CD4-positive, CD25-positive, alpha-beta regulatory T cell (primary cell): ENCODE results near the gene OLA1. TPM values are rescaled to one million over a fixed set of nuclear protein-coding genes. Genes with fewer than 3 reads are reported as not detected.

Experiments
- ATAC-seq, 2 donors: fragments of 150-1000 bp; cut with Tn5 transposase; one replicate each; pipeline ENCODE4 v1.10.0; 2021; ENCODE audit warnings: low read depth in 2 of 2, moderate number of reproducible peaks in 2 of 2, moderate library complexity in 1 of 2
- DNase-seq, 3 donors: peaks; one replicate each; pipeline versions ENCODE4 v3.0.0 to v3.0.0-alpha.2; 2012 to 2022; ENCODE audit warnings: mixed read lengths in 1 of 3
- H3K27ac ChIP-seq: one replicate; pipeline ENCODE4 v1.7.0; 2013; ENCODE audit warnings: mild to moderate bottlenecking, low read length; ENCODE audit not compliant: insufficient read depth, poor library complexity, severe bottlenecking
- H3K27me3 ChIP-seq: one replicate; pipeline ENCODE4 v1.7.0; 2013; ENCODE audit warnings: low read length; ENCODE audit not compliant: control insufficient read depth, insufficient read depth
- H3K36me3 ChIP-seq: one replicate; pipeline ENCODE4 v1.7.0; 2013; ENCODE audit warnings: mild to moderate bottlenecking, low read length, moderate library complexity; ENCODE audit not compliant: control insufficient read depth, insufficient read depth
- H3K4me1 ChIP-seq: 2 replicates; pipeline ENCODE4 v1.7.0; 2013; ENCODE audit warnings: mild to moderate bottlenecking, low read length; ENCODE audit not compliant: insufficient read depth, control insufficient read depth, poor library complexity, severe bottlenecking
- H3K4me3 ChIP-seq: one replicate; pipeline ENCODE4 v1.7.0; 2013; ENCODE audit warnings: low read depth, mild to moderate bottlenecking, low read length, moderate library complexity
- H3K9me3 ChIP-seq, 2 experiments: 1 replicate in 1 of 2; 2 replicates in 1 of 2; pipeline ENCODE4 v1.7.0; 2013; ENCODE audit warnings: low read length in 2 of 2, mild to moderate bottlenecking in 1 of 2, moderate library complexity in 1 of 2; ENCODE audit not compliant: control insufficient read depth in 2 of 2
- H3K27ac Mint-ChIP-seq, 3 donors: one replicate each; pipeline ENCODE4 v1.8.0; 2020 to 2022; ENCODE audit warnings: mild to moderate bottlenecking in 3 of 3, mixed read lengths in 3 of 3, moderate library complexity in 2 of 3
- H3K27me3 Mint-ChIP-seq: one replicate; pipeline ENCODE4 v1.8.0; 2022; ENCODE audit warnings: mild to moderate bottlenecking, mixed read lengths
- H3K36me3 Mint-ChIP-seq: one replicate; pipeline ENCODE4 v1.8.0; 2020; ENCODE audit warnings: mixed read lengths
- H3K4me1 Mint-ChIP-seq, 4 donors: one replicate each; pipeline ENCODE4 v1.8.0; 2020 to 2022; ENCODE audit warnings: mixed read lengths in 4 of 4, mild to moderate bottlenecking in 1 of 4
- H3K4me3 Mint-ChIP-seq, 4 donors: one replicate each; pipeline ENCODE4 v1.8.0; 2020 to 2022; ENCODE audit warnings: mild to moderate bottlenecking in 4 of 4, mixed read lengths in 4 of 4, moderate library complexity in 3 of 4
- H3K9me3 Mint-ChIP-seq, 7 donors: one replicate each; pipeline ENCODE4 v1.8.0; 2020 to 2022; ENCODE audit warnings: mixed read lengths in 7 of 7, mild to moderate bottlenecking in 3 of 7, moderate library complexity in 2 of 7
- polyA plus RNA-seq, 4 donors: library from polyadenylated mRNA; unstranded; fragments of 300-500 nt; fragmentation: Illumina TruSeq; gene quantifications; one replicate each; pipeline ENCODE4 v1.2.3, GENCODE V29; 2021
- total RNA-seq: library from RNA; stranded (reverse); gene quantifications from one replicate; pipeline ENCODE4 v1.2.3, GENCODE V29; 2022

Gene OLA1
- total and polyA plus RNA-seq, 5 donors from 2014 or later: 36.9 to 77.4 (median 59.9) TPM

DNA sequence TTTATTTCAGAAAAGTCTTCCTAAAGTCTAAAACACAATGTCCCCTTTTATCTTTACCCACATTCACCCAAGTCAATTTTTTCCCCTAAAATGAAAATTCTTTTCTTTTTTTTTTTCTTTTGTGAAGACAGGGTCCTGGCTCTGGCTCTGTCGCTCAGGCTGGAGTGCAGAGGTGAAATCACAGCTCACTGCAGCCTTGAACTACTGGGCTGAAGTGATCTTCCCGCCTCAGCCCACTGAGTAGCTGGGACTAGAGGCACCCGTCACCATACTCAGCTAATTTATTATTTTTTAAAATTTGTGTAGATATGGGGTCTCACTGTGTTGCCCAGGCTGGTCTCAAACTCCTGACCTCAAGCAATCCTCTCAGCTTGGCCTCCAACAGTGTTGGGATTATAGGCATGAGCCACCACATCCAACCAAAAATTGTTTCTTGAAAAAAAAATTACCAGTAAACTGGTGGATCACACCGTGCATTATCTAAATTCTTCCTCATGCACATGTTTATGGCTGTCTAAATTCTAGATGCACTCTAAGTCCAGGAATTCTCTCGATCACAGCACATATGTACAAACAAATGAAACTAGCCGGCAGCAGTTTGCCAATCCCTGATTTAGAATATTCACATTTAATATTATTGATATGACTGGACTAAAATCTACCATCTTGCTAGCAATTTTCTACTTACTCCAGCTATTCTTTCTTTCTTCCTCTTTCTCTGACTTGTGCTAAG, 56.8 kb downstream of the OLA1 start:
- Mint-ChIP-seq H3K27ac (no peak overlapping the region), H3K4me3 (no peak overlapping the region), H3K9me3 (no peaks in the 10 kb centered on the region), H3K36me3 (peaks cover 22% of the 10 kb centered on the region), H3K4me1 (peaks cover 0 to 21% (median 7%) of the 10 kb centered on the region in 4 donors), H3K27me3 (no peaks in the 10 kb centered on the region)
- H3K27ac ChIP-seq: no peak overlapping the region
- H3K4me3 ChIP-seq: no peak overlapping the region
- DNase-seq: no peak
- H3K9me3 ChIP-seq: no peaks in the 10 kb centered on the region
- no peak for ATAC-seq
- H3K27me3 ChIP-seq: no peaks in the 10 kb centered on the region
- no peaks in the 10 kb centered on the region for H3K4me1 ChIP-seq
- no peaks in the 10 kb centered on the region for H3K36me3 ChIP-seq

DNA sequence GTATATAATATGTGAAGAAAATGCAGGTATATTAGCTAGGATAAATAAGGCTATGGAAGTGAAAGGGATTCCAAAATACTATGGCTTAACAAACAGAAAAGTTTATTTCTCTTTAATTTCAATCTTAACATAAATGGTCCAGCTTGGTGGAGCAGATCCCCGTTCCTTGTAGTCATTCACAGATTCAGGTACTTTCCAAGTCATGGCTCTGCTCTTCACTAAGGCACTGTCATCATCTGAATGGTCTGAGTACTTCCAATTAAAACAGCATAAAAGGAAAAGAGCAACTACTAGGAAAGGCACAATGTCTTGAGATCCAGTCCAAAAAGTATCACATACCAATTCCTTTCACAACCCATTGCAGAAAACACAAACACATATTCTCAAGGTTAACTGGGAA, 63.4 kb downstream of the OLA1 start:
- Mint-ChIP-seq H3K4me3 (no peak overlapping the region), H3K9me3 (no peaks in the 10 kb centered on the region), H3K36me3 (peaks cover 32% of the 10 kb centered on the region), H3K27me3 (no peaks in the 10 kb centered on the region), H3K27ac (no peak overlapping the region), H3K4me1 (peaks cover 6 to 17% (median 9%) of the 10 kb centered on the region in 4 donors)
- Histone ChIP-seq H3K27me3 (no peaks in the 10 kb centered on the region), H3K36me3 (peaks cover 2% of the 10 kb centered on the region), H3K4me1 (no peaks in the 10 kb centered on the region), H3K4me3 (no peak overlapping the region), H3K27ac (no peak overlapping the region), H3K9me3 (no peaks in the 10 kb centered on the region)
- no peak for DNase-seq
- no peak for ATAC-seq

DNA sequence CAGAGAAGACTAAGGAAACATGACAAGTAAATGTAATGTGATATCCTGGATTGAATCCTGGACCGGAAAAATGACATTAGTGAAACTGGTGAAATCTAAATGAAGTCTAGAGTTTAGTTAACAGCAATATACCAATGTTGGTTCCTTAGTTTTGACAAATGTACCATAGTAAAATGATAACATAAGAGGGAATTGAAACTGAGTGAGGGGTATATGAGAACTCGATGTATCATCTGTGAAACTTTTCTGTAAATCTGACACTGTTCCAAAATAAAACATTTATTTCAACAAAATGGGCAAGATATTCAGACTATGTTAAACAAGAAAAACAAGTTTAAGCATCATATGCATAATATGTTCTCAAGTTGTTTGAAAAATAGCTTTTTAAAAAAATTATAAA, 63.8 kb downstream of the OLA1 start:
- Mint-ChIP-seq H3K36me3 (peaks cover 32% of the 10 kb centered on the region), H3K9me3 (no peaks in the 10 kb centered on the region), H3K4me1 (peaks cover 6 to 17% (median 7%) of the 10 kb centered on the region in 4 donors), H3K27me3 (no peaks in the 10 kb centered on the region), H3K4me3 (no peak overlapping the region), H3K27ac (no peak overlapping the region)
- H3K27me3 ChIP-seq: no peaks in the 10 kb centered on the region
- no peaks in the 10 kb centered on the region for H3K9me3 ChIP-seq
- peaks cover 2% of the 10 kb centered on the region for H3K36me3 ChIP-seq
- no peak overlapping the region for H3K27ac ChIP-seq
- no peaks in the 10 kb centered on the region for H3K4me1 ChIP-seq
- ATAC-seq: no peak
- no peak for DNase-seq
- no peak overlapping the region for H3K4me3 ChIP-seq

DNA sequence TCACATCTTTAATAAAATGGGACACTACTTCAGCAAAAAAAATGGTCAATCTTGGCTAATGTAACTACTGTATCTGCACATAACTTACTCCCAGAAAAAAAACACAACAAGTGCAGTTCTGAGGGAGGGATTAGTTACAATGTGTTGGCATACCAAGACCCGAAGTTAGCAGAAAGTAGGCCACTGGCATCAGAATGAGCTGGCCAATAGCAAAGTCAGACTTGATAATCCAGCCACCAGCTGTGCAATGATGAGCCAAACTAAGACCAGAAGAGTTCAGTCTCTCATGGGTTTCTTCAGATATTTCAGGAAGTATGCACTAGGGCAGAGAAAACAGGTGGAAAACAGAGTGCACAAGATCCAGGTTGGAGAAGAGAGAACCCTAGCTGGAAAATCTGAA, 65.3 kb downstream of the OLA1 start:
- Histone ChIP-seq H3K27ac (no peak overlapping the region), H3K36me3 (peaks cover 2% of the 10 kb centered on the region), H3K4me1 (no peaks in the 10 kb centered on the region), H3K9me3 (no peaks in the 10 kb centered on the region), H3K27me3 (no peaks in the 10 kb centered on the region), H3K4me3 (no peak overlapping the region)
- peaks cover 32% of the 10 kb centered on the region for H3K36me3 Mint-ChIP-seq
- H3K27me3 Mint-ChIP-seq: no peaks in the 10 kb centered on the region
- DNase-seq: no peak
- no peak overlapping the region for H3K4me3 Mint-ChIP-seq
- peaks cover 0 to 2% (median 0%) of the 10 kb centered on the region in 7 donors for H3K9me3 Mint-ChIP-seq
- H3K4me1 Mint-ChIP-seq: peaks cover 0 to 13% (median 7%) of the 10 kb centered on the region in 4 donors
- no peak overlapping the region for H3K27ac Mint-ChIP-seq
- ATAC-seq: no peak

DNA sequence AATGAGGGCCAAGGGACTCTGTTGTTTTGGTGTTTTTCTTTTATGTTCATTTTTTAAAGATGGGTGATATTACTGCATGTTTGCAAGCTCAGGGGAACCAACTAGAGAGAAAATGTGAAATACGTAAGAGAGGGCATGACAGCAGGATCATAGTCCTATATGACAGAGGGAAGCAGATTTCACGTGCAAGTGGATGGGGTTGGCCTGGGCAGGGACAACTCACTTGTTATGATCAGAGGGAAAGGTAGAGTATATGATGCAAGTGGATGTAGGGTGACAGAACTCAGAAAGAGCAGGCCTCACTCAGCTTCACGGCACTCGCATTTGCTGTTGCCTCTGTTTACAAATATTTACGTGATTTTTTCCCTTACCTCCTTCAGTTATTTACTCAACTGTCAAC, 67.0 kb downstream of the OLA1 start:
- Histone ChIP-seq H3K27me3 (no peaks in the 10 kb centered on the region), H3K36me3 (peaks cover 1% of the 10 kb centered on the region), H3K4me3 (no peak overlapping the region), H3K27ac (no peak overlapping the region), H3K4me1 (no peaks in the 10 kb centered on the region), H3K9me3 (no peaks in the 10 kb centered on the region)
- H3K9me3 Mint-ChIP-seq: peaks cover 0 to 2% (median 0%) of the 10 kb centered on the region in 7 donors
- H3K27ac Mint-ChIP-seq: no peak overlapping the region
- no peak overlapping the region for H3K4me3 Mint-ChIP-seq
- DNase-seq (no peak), ATAC-seq (no peak)
- peaks cover 4 to 12% (median 7%) of the 10 kb centered on the region in 4 donors for H3K4me1 Mint-ChIP-seq
- H3K36me3 Mint-ChIP-seq: peaks cover 15% of the 10 kb centered on the region
- no peaks in the 10 kb centered on the region for H3K27me3 Mint-ChIP-seq

DNA sequence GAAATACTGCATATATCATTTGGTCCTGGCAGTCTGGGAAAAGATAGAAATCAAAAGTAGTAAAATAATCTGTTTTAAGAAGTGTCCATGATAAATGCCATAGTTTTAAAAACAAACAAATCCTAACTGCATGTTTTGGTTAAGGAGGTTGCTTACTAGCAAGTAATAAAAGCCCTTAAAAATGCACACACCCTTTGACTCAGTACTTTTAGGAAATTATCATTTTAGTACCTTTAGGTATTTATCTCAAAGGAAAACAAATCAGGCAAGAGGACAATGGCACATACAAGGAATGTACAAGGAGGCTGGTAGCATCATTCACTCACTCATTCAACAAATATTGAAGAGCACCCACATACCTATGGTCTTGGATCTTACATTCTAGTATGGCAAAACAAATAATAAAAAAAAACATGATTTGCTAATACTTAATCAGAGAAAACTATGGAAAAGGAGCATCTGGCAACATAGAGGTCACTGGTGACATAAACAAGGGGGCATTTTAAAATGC, 67.6 kb downstream of the OLA1 start:
- peaks cover 0 to 2% of the 10 kb centered on the region in 2 experiments for H3K9me3 ChIP-seq
- ATAC-seq (no peak), DNase-seq (no peak)
- H3K4me3 Mint-ChIP-seq: no peak overlapping the region
- no peak overlapping the region for H3K4me3 ChIP-seq
- no peaks in the 10 kb centered on the region for H3K4me1 ChIP-seq
- H3K4me1 Mint-ChIP-seq: peaks cover 6 to 12% (median 7%) of the 10 kb centered on the region in 4 donors
- H3K27me3 Mint-ChIP-seq: no peaks in the 10 kb centered on the region
- H3K36me3 Mint-ChIP-seq: peaks cover 14% of the 10 kb centered on the region
- H3K36me3 ChIP-seq: no peaks in the 10 kb centered on the region
- peaks cover 0 to 5% (median 1%) of the 10 kb centered on the region in 7 donors for H3K9me3 Mint-ChIP-seq
- H3K27ac ChIP-seq: no peak overlapping the region
- no peaks in the 10 kb centered on the region for H3K27me3 ChIP-seq
- no peak overlapping the region for H3K27ac Mint-ChIP-seq

DNA sequence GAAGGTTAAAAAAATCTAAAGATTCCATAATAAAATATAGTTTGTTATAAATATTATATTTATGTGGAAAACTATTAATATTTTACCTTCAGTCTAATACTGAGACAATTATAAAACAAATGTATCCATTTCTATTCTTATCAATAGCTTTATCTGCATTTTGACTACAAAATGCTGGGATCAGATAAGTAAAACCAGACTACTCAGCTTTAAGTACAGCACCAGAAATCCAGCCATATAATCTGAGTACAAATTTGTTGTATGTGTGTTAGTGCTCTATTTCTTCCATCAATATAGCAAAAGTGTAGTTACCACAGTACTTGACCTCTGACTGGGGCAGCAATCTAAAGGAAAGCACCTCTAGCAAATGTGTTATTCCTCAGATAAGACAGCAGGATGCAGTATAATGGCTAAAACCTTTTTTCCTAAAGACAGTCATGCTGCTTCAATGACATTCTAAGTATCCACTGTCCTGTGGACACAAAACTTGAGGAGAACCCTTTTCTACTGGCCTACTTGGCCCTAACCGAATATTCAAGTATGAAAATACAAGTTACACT, 68.1 kb downstream of the OLA1 start:
- H3K4me3 Mint-ChIP-seq: no peak overlapping the region
- no peaks in the 10 kb centered on the region for H3K4me1 ChIP-seq
- no peak overlapping the region for H3K27ac ChIP-seq
- peaks cover 6 to 12% (median 8%) of the 10 kb centered on the region in 4 donors for H3K4me1 Mint-ChIP-seq
- no peaks in the 10 kb centered on the region for H3K27me3 ChIP-seq
- H3K9me3 Mint-ChIP-seq: peaks cover 0 to 10% (median 2%) of the 10 kb centered on the region in 7 donors
- H3K27ac Mint-ChIP-seq: no peak overlapping the region
- no peaks in the 10 kb centered on the region for H3K27me3 Mint-ChIP-seq
- H3K9me3 ChIP-seq: peaks cover 0 to 5% of the 10 kb centered on the region in 2 experiments
- no peak overlapping the region for H3K4me3 ChIP-seq
- ATAC-seq (no peak), DNase-seq (no peak)
- H3K36me3 Mint-ChIP-seq: peaks cover 17% of the 10 kb centered on the region
- peaks cover 2% of the 10 kb centered on the region for H3K36me3 ChIP-seq
